HG03520 (cell line): Measurements from ENCODE around the gene SRGAP2.
"Not testable (repeated sequence)": the region's sequence is repeated elsewhere in the genome, so short reads cannot be mapped to it uniquely, and the experiment has no call there.

Experiments
- ATAC-seq: cut with Tn5 transposase; IDR thresholded peaks from one replicate; pipeline ENCODE4 v1.9.1; 2021; ENCODE audit warnings: mild to moderate bottlenecking, moderate library complexity; ENCODE audit not compliant: unreplicated experiment

SRGAP2 gene

DNA sequence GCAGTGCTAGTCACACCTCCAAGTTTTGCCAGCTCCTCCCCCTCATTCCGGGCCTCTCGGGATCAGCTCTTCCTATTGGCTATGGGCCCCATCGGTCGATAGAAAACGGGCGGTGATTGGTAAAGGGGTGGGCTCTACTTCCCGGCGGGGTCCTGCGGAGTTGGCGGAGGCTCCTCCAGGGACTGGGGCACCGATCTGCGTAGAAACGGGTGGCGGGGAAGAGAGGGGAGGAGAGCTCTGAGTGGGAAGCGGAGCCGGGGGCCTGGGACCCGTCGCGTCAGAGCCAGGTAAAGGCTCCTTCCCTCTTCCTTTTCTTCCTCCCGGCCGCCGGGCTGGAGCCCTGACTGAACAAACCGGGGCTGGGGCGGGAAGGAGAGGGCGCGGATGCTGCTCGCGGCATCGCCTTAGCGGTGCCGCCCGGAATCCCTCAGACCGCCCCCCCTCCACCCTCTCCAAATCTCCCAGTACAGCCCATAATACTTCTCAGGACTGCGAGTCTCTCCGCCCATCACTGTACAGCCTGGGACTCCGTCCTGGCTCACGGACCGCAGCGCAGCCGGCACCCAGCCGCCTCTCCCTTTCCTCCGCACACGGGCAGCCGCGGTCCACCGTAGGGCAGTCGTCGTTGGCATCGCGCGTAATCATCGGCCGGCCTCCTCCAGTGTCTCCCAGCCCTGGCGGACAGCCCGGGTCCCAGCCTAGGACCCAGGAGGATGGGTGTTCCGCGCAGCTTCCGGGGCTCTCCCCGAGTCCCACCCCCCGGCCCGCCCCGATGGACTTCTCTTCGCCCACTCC is at the start of gene SRGAP2:
TSS of gene SRGAP2 (plus strand) at position 178 of the 795 bp plus-strand sequence. CDS start 2,430 bp downstream, outside the sequence.
- peak; percentile 0 for ATAC-seq

DNA sequence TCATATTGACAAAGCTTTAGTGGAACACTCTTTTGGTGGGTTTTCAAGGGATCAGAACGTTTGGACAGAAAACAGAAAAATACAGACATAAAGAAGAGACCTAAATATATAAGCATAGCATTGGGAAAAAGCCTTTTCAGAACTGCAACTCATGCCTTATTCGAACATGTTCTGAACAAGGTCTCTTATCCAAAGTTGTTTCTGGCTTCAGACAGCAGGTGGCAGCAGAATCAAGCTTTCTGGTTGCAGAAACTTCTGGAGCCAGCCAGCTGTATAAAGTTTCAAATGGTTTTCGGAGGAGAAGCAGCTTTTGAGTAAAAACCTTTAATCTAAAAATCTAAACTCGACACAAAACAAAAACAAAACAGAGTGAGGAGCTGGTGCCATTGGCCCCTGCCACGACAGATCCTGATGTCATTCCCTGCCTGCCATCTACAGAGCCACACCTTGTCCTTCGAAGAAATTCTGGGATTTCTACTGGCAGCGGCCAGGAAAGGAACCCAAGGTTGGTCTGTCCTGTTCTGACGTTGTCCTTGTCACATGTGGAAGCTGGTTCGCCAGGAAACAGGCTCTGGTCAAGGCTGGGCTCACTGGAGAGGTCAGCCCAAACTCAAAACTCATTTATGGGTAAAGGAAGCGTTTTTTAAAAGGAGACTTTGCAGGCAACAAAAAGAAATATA is 35.9 kb upstream of the SRGAP2 start:
- not testable (repeated sequence) for ATAC-seq

GRCh38 chr1:206169794-206170193 is 33.5 kb upstream of the SRGAP2 start:
- ATAC-seq = not testable (repeated sequence)

GRCh38 chr1:206173110-206173719 is 30.1 kb upstream of the SRGAP2 start:
- ATAC-seq = not testable (repeated sequence)

DNA sequence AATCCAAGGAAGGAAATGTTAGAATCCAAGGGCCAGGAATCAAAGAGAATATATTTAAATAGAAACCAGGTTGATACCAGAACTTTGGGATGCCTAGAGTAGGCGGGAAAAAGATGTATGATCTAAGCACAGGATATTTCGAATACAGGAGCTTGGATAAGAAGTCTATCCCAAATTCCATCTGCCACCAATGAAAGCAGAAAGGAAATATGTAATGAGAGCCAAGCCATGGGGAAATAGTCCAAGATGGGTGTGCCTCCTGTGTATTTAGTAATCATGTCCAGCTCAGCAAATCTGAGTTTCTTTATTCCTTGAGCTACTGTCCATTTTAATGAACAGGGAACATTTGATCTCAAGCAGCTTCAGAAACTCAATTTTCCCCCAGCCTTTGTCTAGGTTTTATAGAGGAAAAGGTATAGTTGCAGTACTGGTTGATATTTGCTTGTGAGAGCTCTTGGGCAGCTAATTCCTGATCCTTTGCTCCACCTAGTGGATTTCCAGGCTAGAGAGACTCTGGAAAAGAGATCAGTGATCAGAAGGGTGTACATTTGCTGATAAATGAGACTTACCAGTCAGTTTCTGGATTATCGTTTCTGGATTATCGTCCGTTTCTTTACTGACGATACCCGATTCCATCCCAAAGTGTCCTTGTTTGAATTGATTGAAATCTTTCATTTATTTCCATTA is 29.0 kb upstream of the SRGAP2 start:
- ATAC-seq = not testable (repeated sequence)

DNA sequence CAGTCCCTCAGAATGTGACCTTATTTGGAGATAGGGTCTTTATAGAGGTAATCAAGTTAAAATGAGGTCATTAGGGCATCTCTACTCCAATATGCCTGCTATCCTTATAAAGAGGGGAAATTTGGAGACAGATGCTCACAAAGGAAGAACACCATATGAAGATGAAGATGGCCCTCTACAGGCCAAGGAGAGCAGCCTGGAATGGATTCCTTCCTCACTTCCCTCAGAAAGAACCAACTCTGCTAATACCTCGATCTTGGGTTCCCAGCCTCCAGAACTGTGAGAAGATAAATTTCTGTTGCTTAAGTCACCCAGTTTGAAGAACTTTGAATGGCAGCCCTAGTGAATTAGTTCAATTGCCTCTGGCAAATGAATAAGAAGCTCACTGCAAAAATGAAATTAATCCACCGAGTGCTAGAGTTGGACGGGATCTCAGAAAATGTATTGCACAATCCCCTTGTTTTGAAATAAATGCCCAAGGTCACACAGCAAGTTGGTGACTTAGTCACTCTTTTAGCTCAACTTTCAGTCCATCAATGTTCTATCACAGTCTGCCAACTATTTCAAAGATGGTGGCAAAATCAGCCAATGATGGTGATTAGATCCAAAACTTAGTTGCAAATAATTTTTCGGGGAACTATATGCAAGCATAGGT is 27.8 kb upstream of the SRGAP2 start:
- not testable (repeated sequence) for ATAC-seq

GRCh38 chr1:206176114-206176502 is 27.2 kb upstream of the SRGAP2 start:
- not testable (repeated sequence) for ATAC-seq

- ATAC-seq = not testable (repeated sequence)
Measured at GRCh38 chr1:206178061-206178989, 25.0 kb upstream of the SRGAP2 start.

GRCh38 chr1:206179666-206180065 is 23.7 kb upstream of the SRGAP2 start:
- ATAC-seq = not testable (repeated sequence)

GRCh38 chr1:206182368-206183317 is 20.7 kb upstream of the SRGAP2 start:
- ATAC-seq = not testable (repeated sequence)

DNA sequence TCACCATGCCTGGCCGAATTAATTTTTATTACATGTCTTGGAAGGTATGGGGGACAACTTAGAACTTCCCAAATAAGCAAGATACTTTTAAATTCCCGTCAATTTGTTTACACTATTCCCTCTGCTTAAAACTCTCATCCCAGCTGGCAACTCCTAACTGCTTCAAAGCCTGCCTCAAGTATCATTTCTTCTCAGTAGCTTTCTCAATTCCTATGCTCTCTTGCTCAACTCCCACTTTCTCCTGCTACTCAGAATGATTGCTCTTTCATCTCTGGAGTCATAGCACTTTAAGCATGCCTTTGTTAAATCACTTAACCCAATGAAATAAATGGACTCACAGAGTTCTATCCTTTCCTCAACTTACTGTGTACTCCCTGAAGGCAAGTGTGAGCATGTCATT is 19.6 kb upstream of the SRGAP2 start:
- ATAC-seq = not testable (repeated sequence)

DNA sequence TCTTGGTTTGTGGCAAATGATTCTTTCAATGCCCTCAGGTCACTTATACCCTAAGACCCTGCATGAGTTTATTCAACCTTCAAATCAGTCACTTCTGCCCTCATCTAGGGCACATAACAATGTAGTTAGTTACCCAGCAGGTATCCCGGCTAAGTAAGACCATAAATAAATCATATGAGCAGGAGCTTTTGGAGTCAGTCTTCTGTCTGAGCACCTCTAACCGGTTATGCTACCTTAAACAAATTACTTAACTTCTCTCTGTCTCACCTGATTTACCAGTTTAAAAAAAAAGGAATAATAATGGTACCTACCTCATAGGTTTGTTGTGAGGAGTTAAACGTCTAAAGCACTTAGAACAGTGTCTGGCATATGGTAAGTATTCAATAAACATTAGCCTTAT is 17.6 kb upstream of the SRGAP2 start:
- ATAC-seq = not testable (repeated sequence)

GRCh38 chr1:206186826-206187225 is 16.5 kb upstream of the SRGAP2 start:
- ATAC-seq = not testable (repeated sequence)

DNA sequence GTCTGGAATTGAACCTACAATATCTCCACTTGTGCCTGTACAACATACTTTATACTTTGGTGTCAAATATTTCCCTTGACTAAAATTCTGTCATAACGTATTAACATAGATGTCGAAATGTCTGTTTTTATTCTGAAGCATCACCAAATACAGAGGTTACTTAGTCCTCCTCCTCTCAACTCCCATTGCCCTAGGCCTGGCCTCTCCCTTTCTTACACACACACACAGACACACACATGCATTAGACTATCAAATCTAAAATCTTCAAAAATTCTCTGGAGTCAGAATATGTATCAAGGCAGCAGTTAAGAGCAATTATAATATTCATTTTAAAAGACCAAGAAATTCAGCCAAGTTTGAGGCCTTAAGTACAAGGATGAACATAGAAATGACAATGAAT is 8.2 kb upstream of the SRGAP2 start:
- not testable (repeated sequence) for ATAC-seq

DNA sequence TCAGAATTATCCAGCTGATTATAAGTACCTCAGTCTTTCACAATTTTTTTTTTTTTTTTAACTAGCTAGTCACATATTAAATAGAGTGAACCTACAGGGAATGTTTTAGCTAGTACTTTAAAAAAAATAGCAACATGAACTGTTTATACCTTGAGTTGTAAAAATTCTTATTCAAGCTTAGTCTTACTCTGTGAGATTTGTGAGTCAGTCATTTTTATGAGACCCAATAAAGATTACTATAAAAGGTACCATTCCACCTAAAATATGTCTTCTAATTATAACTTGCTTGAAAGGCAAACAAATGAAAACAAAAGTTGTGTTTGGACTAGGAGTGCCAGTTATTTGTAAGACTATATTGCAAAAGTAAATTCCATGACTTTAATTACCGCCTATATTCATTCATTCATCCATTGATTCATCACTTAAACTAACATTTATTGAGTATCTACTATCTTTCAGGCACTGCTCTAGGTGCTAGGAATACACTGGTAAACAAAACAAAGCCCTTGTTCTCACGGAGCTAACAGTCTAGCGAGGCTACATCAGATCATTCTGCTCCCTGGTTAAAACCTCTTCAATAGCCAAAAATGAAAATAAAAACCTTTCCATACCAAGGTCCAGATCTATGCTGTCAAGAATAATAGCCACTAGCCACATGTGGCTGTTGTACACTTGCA is 6.5 kb upstream of the SRGAP2 start:
- ATAC-seq = not testable (repeated sequence)

- peak; percentile 84 for ATAC-seq
Measured at GRCh38 chr1:206202789-206203363, 465 bp upstream of the SRGAP2 start, which contains the start of gene FAM72A. Gene FAM72A, minus strand, starts transcription at chr1:206202839. Its CDS starts 814 bp downstream, at chr1:206202025.

GRCh38 chr1:206204159-206204511 is 794 bp downstream of the SRGAP2 start:
- ATAC-seq = not testable (repeated sequence)
